Calu3 (cell line): ENCODE data around the gene SEPTIN11. TPM values are rescaled to one million over a fixed set of nuclear protein-coding genes. Genes with fewer than 3 reads are reported as not detected.

Experiments
- Bru-seq: library from RNA; stranded (reverse); fragments of 400-500 nt; gene quantifications from one replicate; lab custom pipeline; 2021; lab: Mats Ljungman, UMichigan
- BruChase-seq, 2 experiments: library from RNA; stranded (reverse); fragments of 400-500 nt; gene quantifications; one replicate each; lab custom pipeline; 2021; lab: Mats Ljungman, UMichigan
- BruUV-seq: library from RNA; stranded (reverse); fragments of 400-500 nt; replicated peaks from 2 replicates; lab custom pipeline; 2021; lab: Mats Ljungman, UMichigan
- CTCF ChIA-PET: fragments of 300-600 bp; sonication (Branson Sonifier 250); formaldehyde crosslinking; loops from one replicate; lab custom pipeline; 2022; ENCODE audit warnings: antibody characterized with exemption; lab: Charles Lee
- DNase-seq: peaks from one replicate; pipeline ENCODE4 v3.0.0; 2022
- H3K27ac Mint-ChIP-seq: one replicate; pipeline ENCODE4 v1.8.0; 2022; ENCODE audit warnings: mixed read lengths; ENCODE audit not compliant: unreplicated experiment
- H3K27me3 Mint-ChIP-seq: one replicate; pipeline ENCODE4 v1.8.0; 2022; ENCODE audit warnings: mixed read lengths; ENCODE audit not compliant: unreplicated experiment
- H3K36me3 Mint-ChIP-seq: one replicate; pipeline ENCODE4 v1.8.0; 2022; ENCODE audit warnings: mild to moderate bottlenecking, moderate library complexity, mixed read lengths; ENCODE audit not compliant: insufficient read depth, unreplicated experiment
- H3K4me1 Mint-ChIP-seq: one replicate; pipeline ENCODE4 v1.8.0; 2022; ENCODE audit warnings: mild to moderate bottlenecking, low read depth, mixed read lengths; ENCODE audit not compliant: unreplicated experiment
- H3K4me3 Mint-ChIP-seq: one replicate; pipeline ENCODE4 v1.8.0; 2022; ENCODE audit warnings: mild to moderate bottlenecking, low read depth, moderate library complexity, mixed read lengths; ENCODE audit not compliant: unreplicated experiment
- H3K9me3 Mint-ChIP-seq: one replicate; pipeline ENCODE4 v1.8.0; 2022; ENCODE audit warnings: low read depth, mixed read lengths; ENCODE audit not compliant: unreplicated experiment
- intact Hi-C: fragments of 100-400 bp; cut with micrococcal nuclease; formaldehyde crosslinking; loops from one replicate; pipeline ENCODE4 v1.10.0; 2022; ENCODE audit not compliant: unreplicated experiment
- long read RNA-seq: library from polyadenylated mRNA; stranded (forward); transcript quantifications from one replicate; pipeline ENCODE4 v2.0.0, GENCODE V29; 2022
- total RNA-seq: library from RNA; stranded (reverse); gene quantifications from 2 replicates; pipeline ENCODE4 v1.2.3, GENCODE V29; 2022
- TF ChIP-seq, protein P1 (sequence below): fragments of 200-600 bp; IDR thresholded peaks from one replicate; pipeline ENCODE4 v1.8.0; 2022; ENCODE audit warnings: antibody characterized with exemption; ENCODE audit not compliant: unreplicated experiment

The SEPTIN11 gene
- 50.2 and 56.2 TPM in 2 replicates for total RNA-seq
- Bru-seq, nascent RNA, result percentile 73 among the genes with signal in this experiment
- percentile 82 among the genes with signal in this experiment for BruChase-seq, experiment 1, labeled RNA remaining after a 6-hour chase
- BruChase-seq, experiment 2, labeled RNA remaining after a 2-hour chase, result percentile 74 among the genes with signal in this experiment
- long read RNA-seq, full-length matches to known transcripts, result 23 of 34 reads
- long read RNA-seq, partial matches to known transcripts, result 1 of 34 reads
- long read RNA-seq, other reads (novel, unspliced or antisense), result 10 of 34 reads

DNA sequence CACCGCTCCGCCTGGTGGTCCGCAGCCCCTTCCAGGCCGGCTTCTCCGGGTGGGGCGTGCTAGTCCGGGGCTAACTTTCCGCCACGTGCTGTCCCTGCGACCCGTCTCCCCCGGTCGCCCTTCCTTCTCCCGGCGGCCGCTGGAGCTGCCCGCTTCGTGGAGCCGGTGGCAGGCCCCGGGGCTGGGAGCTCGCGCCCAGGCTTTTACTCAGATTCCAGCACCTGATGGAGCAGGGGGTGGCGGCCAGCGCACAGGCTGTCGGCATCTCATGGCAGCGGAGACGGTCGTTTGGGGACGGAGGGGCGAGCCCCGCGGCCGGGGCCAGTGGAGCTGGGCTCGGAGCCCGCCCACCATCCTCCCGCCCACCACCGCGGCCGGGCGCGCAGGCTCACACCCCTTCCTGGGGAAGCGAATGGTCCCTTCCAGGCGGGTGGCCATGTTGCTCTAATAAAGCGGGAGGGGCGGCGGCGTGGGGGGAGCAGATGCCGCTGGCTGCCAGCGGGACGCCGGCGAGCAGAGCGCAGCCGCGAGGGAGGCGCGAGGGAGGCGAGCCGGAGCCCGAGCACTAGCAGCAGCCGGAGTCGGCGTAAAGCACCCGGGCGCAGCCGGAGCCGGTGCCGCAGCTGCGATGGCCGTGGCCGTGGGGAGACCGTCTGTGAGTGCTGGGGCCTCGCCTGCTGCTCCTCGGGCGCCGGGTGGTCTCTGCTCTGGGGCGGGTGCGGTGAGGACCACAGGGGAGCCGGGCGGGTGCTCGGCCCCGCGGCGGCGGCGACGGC is at the start of gene SEPTIN11:
Gene SEPTIN11 (plus strand): TSS at position 477 of the 776 bp plus-strand sequence. CDS start 152 bp downstream, at position 629.
- Mint-ChIP-seq H3K27me3 (no peaks in the 10 kb centered on the region), H3K9me3 (no peaks in the 10 kb centered on the region), H3K4me3 (peak within 1 kb of the TSS; percentile 99), H3K36me3 (peaks cover 36% of the 10 kb centered on the region), H3K4me1 (no peaks in the 10 kb centered on the region), H3K27ac (peak within 1 kb of the TSS; percentile 90)
- CTCF ChIA-PET, result no interaction called here
- TF ChIP-seq, protein P1, sequence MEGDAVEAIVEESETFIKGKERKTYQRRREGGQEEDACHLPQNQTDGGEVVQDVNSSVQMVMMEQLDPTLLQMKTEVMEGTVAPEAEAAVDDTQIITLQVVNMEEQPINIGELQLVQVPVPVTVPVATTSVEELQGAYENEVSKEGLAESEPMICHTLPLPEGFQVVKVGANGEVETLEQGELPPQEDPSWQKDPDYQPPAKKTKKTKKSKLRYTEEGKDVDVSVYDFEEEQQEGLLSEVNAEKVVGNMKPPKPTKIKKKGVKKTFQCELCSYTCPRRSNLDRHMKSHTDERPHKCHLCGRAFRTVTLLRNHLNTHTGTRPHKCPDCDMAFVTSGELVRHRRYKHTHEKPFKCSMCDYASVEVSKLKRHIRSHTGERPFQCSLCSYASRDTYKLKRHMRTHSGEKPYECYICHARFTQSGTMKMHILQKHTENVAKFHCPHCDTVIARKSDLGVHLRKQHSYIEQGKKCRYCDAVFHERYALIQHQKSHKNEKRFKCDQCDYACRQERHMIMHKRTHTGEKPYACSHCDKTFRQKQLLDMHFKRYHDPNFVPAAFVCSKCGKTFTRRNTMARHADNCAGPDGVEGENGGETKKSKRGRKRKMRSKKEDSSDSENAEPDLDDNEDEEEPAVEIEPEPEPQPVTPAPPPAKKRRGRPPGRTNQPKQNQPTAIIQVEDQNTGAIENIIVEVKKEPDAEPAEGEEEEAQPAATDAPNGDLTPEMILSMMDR, result no peak
- no TSS peak for BruUV-seq
- peak; percentile 90 for DNase-seq
- intact Hi-C loops, result loop anchor here (5.0 to 10.0 kb wide), 2 partner anchors 52 to 165 kb away; partner anchors contain the start of gene SOWAHB

DNA sequence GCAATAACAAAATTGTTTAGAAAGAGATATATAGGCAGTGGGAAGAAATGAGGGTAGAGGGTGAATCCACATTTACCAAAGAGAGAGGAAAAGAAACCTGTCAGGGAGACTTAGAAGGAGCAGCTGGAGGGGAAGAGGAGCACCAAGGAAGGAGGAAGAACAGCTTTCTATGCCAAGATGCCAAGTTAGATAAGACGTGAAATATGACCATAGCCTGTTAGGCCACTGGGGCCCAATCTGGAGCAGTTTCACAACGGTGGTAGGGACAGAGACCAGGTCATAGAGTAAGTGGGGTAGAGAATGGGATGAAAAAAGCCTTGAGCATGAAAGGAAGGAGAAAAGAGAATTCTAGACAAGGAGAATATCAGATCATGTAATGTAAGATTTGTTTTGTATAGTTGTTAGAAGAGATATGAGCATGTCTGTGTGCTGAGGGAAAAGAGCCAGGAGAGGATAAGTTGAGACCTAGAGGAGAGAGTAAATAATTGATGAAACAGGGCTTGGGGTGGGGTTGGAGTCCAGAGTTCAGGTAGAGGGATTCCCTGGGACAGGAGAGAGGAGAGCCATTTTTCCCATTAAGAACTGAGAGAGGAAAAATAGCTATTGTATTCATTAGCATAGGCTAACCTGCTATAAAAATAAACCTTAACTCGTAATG is 47.2 kb upstream of the SEPTIN11 start:
- H3K4me1 Mint-ChIP-seq, result peaks cover 10% of the 10 kb centered on the region
- DNase-seq, result no peak
- intact Hi-C loops, result no loop called here
- no peak overlapping the region for H3K4me3 Mint-ChIP-seq
- no TSS peak for BruUV-seq
- peaks cover 12% of the 10 kb centered on the region for H3K27me3 Mint-ChIP-seq
- H3K36me3 Mint-ChIP-seq, result peaks cover 11% of the 10 kb centered on the region
- H3K27ac Mint-ChIP-seq, result no peak overlapping the region
- CTCF ChIA-PET, result no interaction called here
- H3K9me3 Mint-ChIP-seq, result no peaks in the 10 kb centered on the region
- TF ChIP-seq, protein P1, result no peak

DNA sequence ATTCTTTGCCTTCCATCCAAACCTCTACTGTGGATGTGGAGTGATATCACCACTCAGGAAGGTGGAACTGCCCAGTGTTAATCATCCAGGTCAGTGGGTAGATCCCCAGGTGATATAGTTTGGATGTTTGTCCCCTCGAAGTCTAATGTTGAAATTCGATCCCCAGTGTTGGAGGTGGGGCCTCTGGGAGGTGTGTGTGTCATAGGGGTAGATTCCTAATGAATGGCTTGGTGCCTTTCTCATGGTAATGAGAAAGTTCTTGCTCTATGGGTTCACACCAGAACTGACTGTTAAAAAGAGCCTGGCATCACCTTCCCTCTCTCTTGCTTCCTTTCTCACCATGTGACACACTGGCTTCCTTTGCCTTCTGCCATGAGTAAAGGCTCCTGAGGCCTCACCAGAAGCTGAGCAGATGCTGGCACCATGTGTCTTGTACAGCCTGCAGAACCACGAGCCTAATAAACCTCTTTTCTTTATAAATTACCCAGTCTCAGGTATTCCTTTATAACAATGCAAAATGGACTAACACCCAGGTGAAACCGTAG is 44.8 kb upstream of the SEPTIN11 start:
- TF ChIP-seq, protein P1, result no peak
- intact Hi-C loops, result no loop called here
- no peaks in the 10 kb centered on the region for H3K9me3 Mint-ChIP-seq
- BruUV-seq, result no TSS peak
- no peak overlapping the region for H3K27ac Mint-ChIP-seq
- H3K27me3 Mint-ChIP-seq, result peaks cover 1% of the 10 kb centered on the region
- H3K4me1 Mint-ChIP-seq, result no peaks in the 10 kb centered on the region
- H3K4me3 Mint-ChIP-seq, result no peak overlapping the region
- DNase-seq, result no peak
- CTCF ChIA-PET, result no interaction called here
- H3K36me3 Mint-ChIP-seq, result no peaks in the 10 kb centered on the region

DNA sequence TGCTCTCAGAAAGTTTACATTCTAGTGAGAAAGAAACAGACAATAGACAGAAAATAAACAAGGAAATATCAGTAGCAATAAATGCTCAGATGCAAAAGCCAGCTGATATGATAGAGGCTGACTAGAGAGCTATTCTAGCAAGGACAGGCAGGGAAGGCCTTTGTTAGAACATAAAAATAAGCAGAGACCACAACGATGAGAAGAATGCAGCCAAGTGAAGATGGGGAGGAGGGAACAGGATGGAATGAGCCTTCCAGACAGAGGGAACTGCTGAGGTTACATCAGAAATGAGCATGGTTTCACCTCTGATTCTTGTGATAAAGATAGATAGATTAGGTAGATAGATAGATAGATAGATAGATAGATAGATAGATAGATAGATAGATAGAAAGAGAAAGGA is 44.0 kb upstream of the SEPTIN11 start:
- Mint-ChIP-seq H3K9me3 (no peaks in the 10 kb centered on the region), H3K27me3 (no peaks in the 10 kb centered on the region), H3K4me1 (no peaks in the 10 kb centered on the region), H3K27ac (no peak overlapping the region), H3K4me3 (no peak overlapping the region), H3K36me3 (no peaks in the 10 kb centered on the region)
- TF ChIP-seq, protein P1, result no peak
- CTCF ChIA-PET, result no interaction called here
- no peak for DNase-seq
- no TSS peak for BruUV-seq
- intact Hi-C loops, result no loop called here
